H1 (cell line): ENCODE results near the gene ZDHHC8. TPM values are rescaled to one million over a fixed set of nuclear protein-coding genes. Genes with fewer than 3 reads are reported as not detected.

Experiments used
- CTCF ChIA-PET: fragments of 300-600 bp; sonication (Branson Sonifier 250); formaldehyde crosslinking; loops from one replicate; lab custom pipeline; 2021; ENCODE audit not compliant: partially characterized antibody; lab: Charles Lee
- POLR2A ChIA-PET: fragments of 300-600 bp; sonication (Branson Sonifier 250); formaldehyde crosslinking; loops from one replicate; lab custom pipeline; 2021; ENCODE audit warnings: inconsistent platforms; ENCODE audit not compliant: partially characterized antibody; lab: Charles Lee
- DNase-seq, 2 experiments: peaks; one replicate each; pipeline versions ENCODE4 v3.0.0 to v3.0.0-alpha.2; 2010 to 2022; ENCODE audit warnings: low spot score in 2 of 2, low read depth in 1 of 2, mixed read lengths in 1 of 2
- FAIRE-seq: peaks from 2 replicates; lab custom pipeline; 2011; peaks lifted over from hg19 to GRCh38; lab: Jason Lieb, UNC
- H2AFZ ChIP-seq: 2 replicates; pipeline ENCODE4 v1.8.1; 2012; ENCODE audit warnings: low read length, inconsistent platforms
- H2AK5ac ChIP-seq: 2 replicates; pipeline ENCODE4 v1.6.1; 2013; ENCODE audit warnings: low read depth, low read length
- H2BK120ac ChIP-seq: replicated peaks from 2 replicates; pipeline ENCODE3; 2013; ENCODE audit warnings: low read depth, low read length, inconsistent platforms
- H2BK12ac ChIP-seq: 2 replicates; pipeline ENCODE4 v1.6.1; 2013; ENCODE audit warnings: low read depth, low read length
- H2BK15ac ChIP-seq: 2 replicates; pipeline ENCODE4 v1.6.1; 2013; ENCODE audit warnings: low read length
- H2BK20ac ChIP-seq: 2 replicates; pipeline ENCODE4 v1.6.1; 2013; ENCODE audit warnings: low read length
- H2BK5ac ChIP-seq: 2 replicates; pipeline ENCODE4 v1.6.1; 2013; ENCODE audit warnings: low read depth, low read length
- H3K14ac ChIP-seq: 2 replicates; pipeline ENCODE4 v1.6.1; 2013; ENCODE audit warnings: inconsistent platforms; ENCODE audit not compliant: insufficient read length
- H3K18ac ChIP-seq: 2 replicates; pipeline ENCODE4 v1.6.1; 2013; ENCODE audit warnings: low read length; ENCODE audit errors: extremely low read depth
- H3K23ac ChIP-seq: 2 replicates; pipeline ENCODE4 v1.6.1; 2013; ENCODE audit warnings: inconsistent platforms; ENCODE audit not compliant: insufficient read length
- H3K23me2 ChIP-seq: 2 replicates; pipeline ENCODE4 v1.6.1; 2013; ENCODE audit warnings: low read depth, low read length
- H3K27ac ChIP-seq: 2 replicates; pipeline ENCODE4 v1.6.1; 2011; ENCODE audit warnings: low read depth, low read length, inconsistent platforms
- H3K27me3 ChIP-seq, 4 experiments: replicated peaks in 1 of 4; 1 replicate in 1 of 4; 2 replicates in 3 of 4; pipeline versions ENCODE4 v1.6.1 to v1.8.1; 2011 to 2013; ENCODE audit warnings: low read length in 3 of 4, mild to moderate bottlenecking in 3 of 4, inconsistent platforms in 2 of 4, mixed read lengths in 2 of 4, moderate library complexity in 1 of 4; ENCODE audit not compliant: control insufficient read depth in 3 of 4, insufficient read depth in 3 of 4; ENCODE audit errors: extremely low read depth in 1 of 4
- H3K36me3 ChIP-seq, 4 experiments: 2 replicates each; pipeline versions ENCODE4 v1.6.1 to v1.8.1; 2011 to 2013; ENCODE audit warnings: mild to moderate bottlenecking in 4 of 4, low read length in 3 of 4, moderate library complexity in 2 of 4, control low read depth in 1 of 4, inconsistent platforms in 1 of 4; ENCODE audit not compliant: insufficient read depth in 4 of 4, control insufficient read depth in 2 of 4
- H3K4ac ChIP-seq: replicated peaks from 2 replicates; pipeline ENCODE3; 2013; ENCODE audit warnings: low read length, low read depth, mixed read lengths, inconsistent platforms; ENCODE audit not compliant: insufficient read length
- H3K4me1 ChIP-seq, 4 experiments: replicated peaks in 1 of 4; 1 replicate in 1 of 4; 2 replicates in 3 of 4; pipeline versions ENCODE4 v1.6.1 to v1.8.1; 2011 to 2013; ENCODE audit warnings: low read length in 3 of 4, inconsistent platforms in 2 of 4, mixed read lengths in 1 of 4; ENCODE audit not compliant: insufficient read depth in 4 of 4, control insufficient read depth in 3 of 4
- H3K4me2 ChIP-seq, 2 experiments: 2 replicates each; pipeline versions ENCODE4 v1.6.1 to v1.8.1; 2011 to 2013; ENCODE audit warnings: low read depth in 2 of 2, low read length in 2 of 2, control low read depth in 1 of 2, inconsistent platforms in 1 of 2, mild to moderate bottlenecking in 1 of 2; ENCODE audit not compliant: insufficient read depth in 1 of 2
- H3K4me3 ChIP-seq, 4 experiments: fragments of 200-600, 300-600 bp in 1 of 4; sonication (generic), shearing (Covaris generic), sonication (Bioruptor Twin) in 1 of 4; 2 replicates each; pipeline versions ENCODE4 v1.5.1 to v1.8.1; 2011 to 2016; ENCODE audit warnings: low read length in 4 of 4, low read depth in 3 of 4, control low read depth in 2 of 4, inconsistent platforms in 2 of 4, mild to moderate bottlenecking in 2 of 4, mixed read lengths in 1 of 4, moderate library complexity in 1 of 4; ENCODE audit not compliant: insufficient read depth in 2 of 4; ENCODE audit errors: extremely low read depth in 1 of 4
- H3K56ac ChIP-seq: replicated peaks from 2 replicates; pipeline ENCODE3; 2013; ENCODE audit warnings: low read depth, mild to moderate bottlenecking, mixed read lengths, low read length, inconsistent platforms; ENCODE audit not compliant: insufficient read length
- H3K79me1 ChIP-seq: 2 replicates; pipeline ENCODE4 v1.6.1; 2013; ENCODE audit warnings: low read depth, low read length, control low read depth
- H3K79me2 ChIP-seq, 2 experiments: 2 replicates each; pipeline versions ENCODE4 v1.6.1 to v1.8.1; 2012 to 2013; ENCODE audit warnings: low read length in 2 of 2, mild to moderate bottlenecking in 2 of 2, inconsistent platforms in 1 of 2; ENCODE audit not compliant: insufficient read depth in 2 of 2, control insufficient read depth in 1 of 2
- H3K9ac ChIP-seq, 4 experiments: replicated peaks in 1 of 4; 1 replicate in 1 of 4; 2 replicates in 3 of 4; pipeline versions ENCODE4 v1.6.1 to v1.8.1; 2011 to 2013; ENCODE audit warnings: low read depth in 3 of 4, low read length in 3 of 4, control low read depth in 2 of 4, mild to moderate bottlenecking in 2 of 4, moderate library complexity in 2 of 4, inconsistent platforms in 1 of 4; ENCODE audit errors: extremely low read depth in 1 of 4
- H3K9me3 ChIP-seq, 2 experiments: 2 replicates each; pipeline versions ENCODE4 v1.6.1 to v1.8.1; 2012 to 2013; ENCODE audit warnings: mild to moderate bottlenecking in 2 of 2, moderate library complexity in 2 of 2, control low read depth in 1 of 2, inconsistent platforms in 1 of 2, low read depth in 1 of 2, low read length in 1 of 2, mixed read lengths in 1 of 2; ENCODE audit not compliant: insufficient read depth in 2 of 2
- H4K20me1 ChIP-seq, 2 experiments: replicated peaks in 1 of 2; 2 replicates each; pipeline versions ENCODE3 to v1.8.1; 2011 to 2013; ENCODE audit warnings: inconsistent platforms in 2 of 2, low read length in 2 of 2, mild to moderate bottlenecking in 1 of 2; ENCODE audit not compliant: insufficient read depth in 2 of 2, control insufficient read depth in 1 of 2
- H4K5ac ChIP-seq: 2 replicates; pipeline ENCODE4 v1.6.1; 2013; ENCODE audit warnings: low read length, low read depth, mixed read lengths, inconsistent platforms; ENCODE audit not compliant: insufficient read length
- H4K8ac ChIP-seq: 2 replicates; pipeline ENCODE4 v1.8.0; 2013; ENCODE audit warnings: mild to moderate bottlenecking, moderate library complexity, low read length, inconsistent platforms; ENCODE audit not compliant: insufficient read depth; ENCODE audit errors: extremely low read depth
- H4K91ac ChIP-seq: replicated peaks from 2 replicates; pipeline ENCODE3; 2013; ENCODE audit warnings: low read length, mixed read lengths, inconsistent platforms; ENCODE audit not compliant: insufficient read length
- GABPA ChIP-seq: IDR thresholded peaks from 2 replicates; pipeline ENCODE4 v1.6.1; 2011; ENCODE audit warnings: mild to moderate bottlenecking, low read length, moderate library complexity, borderline replicate concordance; ENCODE audit not compliant: insufficient read depth
- KDM4A ChIP-seq: IDR thresholded peaks from one replicate; pipeline ENCODE4 v1.7.1; 2012; ENCODE audit warnings: low read depth, mild to moderate bottlenecking, moderate library complexity, low read length, inconsistent platforms; ENCODE audit not compliant: severe bottlenecking
- WGBS, 2 experiments: shearing (Covaris generic) in 1 of 2; methylation state at CpG; one replicate each; pipeline versions ENCODE4 v1.1.6 to v1.1.7; 2013 to 2015; ENCODE audit warnings: low lambda C conversion rate in 2 of 2, mixed read lengths in 2 of 2, inconsistent platforms in 1 of 2, low coverage in 1 of 2, missing lambda C conversion rate in 1 of 2; ENCODE audit not compliant: insufficient replicate concordance in 2 of 2, insufficient coverage in 1 of 2, insufficient read length in 1 of 2; ENCODE audit errors: extremely low coverage in 1 of 2, missing lambda C conversion rate in 1 of 2; 5-methylcytosine and 5-hydroxymethylcytosine counted together
- long read RNA-seq, 2 experiments: library from RNA in 1 of 2; library from capped mRNA in 1 of 2; stranded (forward); transcript quantifications; one replicate each; pipeline ENCODE4 v2.0.0, GENCODE V29; 2021; ENCODE audit warnings: inconsistent platforms in 1 of 2
- polyA minus RNA-seq, 3 experiments: library from RNA; depleted of rRNA, polyadenylated mRNA; stranded (reverse); fragments of >200 nt; gene quantifications; 1 replicate in 2 of 3; 2 replicates in 1 of 3; pipeline ENCODE4 v1.2.3, GENCODE V29; 2011
- polyA plus RNA-seq, 7 experiments: library from polyadenylated mRNA; depleted of rRNA in 3 of 7; stranded (reverse) in 5 of 7; unstranded in 2 of 7; fragments of >200 nt in 5 of 7; fragments of 200-250 nt in 2 of 7; gene quantifications; 1 replicate in 5 of 7; 2 replicates in 1 of 7; 4 replicates in 1 of 7; pipeline versions ENCODE4 v1.2.1 to v1.2.3, GENCODE V29; 2011 to 2013; ENCODE audit warnings: missing spikeins in 2 of 7, mixed read lengths in 2 of 7
- total RNA-seq: library from RNA; stranded (reverse); fragmentation: NEBNext Ultra II Directional; extraction: Animal tissue kit (Norgen Biotek cat#: 25700); gene quantifications from 2 replicates; pipeline ENCODE4 v1.2.1, GENCODE V29; 2021

The ZDHHC8 gene, protein sequence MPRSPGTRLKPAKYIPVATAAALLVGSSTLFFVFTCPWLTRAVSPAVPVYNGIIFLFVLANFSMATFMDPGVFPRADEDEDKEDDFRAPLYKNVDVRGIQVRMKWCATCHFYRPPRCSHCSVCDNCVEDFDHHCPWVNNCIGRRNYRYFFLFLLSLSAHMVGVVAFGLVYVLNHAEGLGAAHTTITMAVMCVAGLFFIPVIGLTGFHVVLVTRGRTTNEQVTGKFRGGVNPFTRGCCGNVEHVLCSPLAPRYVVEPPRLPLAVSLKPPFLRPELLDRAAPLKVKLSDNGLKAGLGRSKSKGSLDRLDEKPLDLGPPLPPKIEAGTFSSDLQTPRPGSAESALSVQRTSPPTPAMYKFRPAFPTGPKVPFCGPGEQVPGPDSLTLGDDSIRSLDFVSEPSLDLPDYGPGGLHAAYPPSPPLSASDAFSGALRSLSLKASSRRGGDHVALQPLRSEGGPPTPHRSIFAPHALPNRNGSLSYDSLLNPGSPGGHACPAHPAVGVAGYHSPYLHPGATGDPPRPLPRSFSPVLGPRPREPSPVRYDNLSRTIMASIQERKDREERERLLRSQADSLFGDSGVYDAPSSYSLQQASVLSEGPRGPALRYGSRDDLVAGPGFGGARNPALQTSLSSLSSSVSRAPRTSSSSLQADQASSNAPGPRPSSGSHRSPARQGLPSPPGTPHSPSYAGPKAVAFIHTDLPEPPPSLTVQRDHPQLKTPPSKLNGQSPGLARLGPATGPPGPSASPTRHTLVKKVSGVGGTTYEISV
- total RNA-seq (64.0 and 65.6 TPM in 2 replicates), polyA plus RNA-seq (2011; rRNA removed) (18.6 and 44.4 TPM in 2 replicates), polyA minus RNA-seq (2011; rRNA and poly(A)+ RNA removed) (8.0 and 13.3 TPM in 2 replicates)
- polyA plus RNA-seq (2011; cell fraction: cytosol; rRNA removed), result 21.0 TPM
- 143 TPM for polyA plus RNA-seq (2011; cell fraction: nucleus; rRNA removed)
- polyA plus RNA-seq (2012, experiment 1 of 2), result 17.5 to 48.9 TPM (median 42.8 TPM) in 4 replicates
- 14.6 TPM for polyA plus RNA-seq (2012, experiment 2 of 2)
- 55.6 TPM for polyA plus RNA-seq (2013, experiment 1 of 2)
- polyA plus RNA-seq (2013, experiment 2 of 2), result 52.7 TPM
- polyA minus RNA-seq (2011; cell fraction: cytosol; rRNA and poly(A)+ RNA removed), result 22.4 TPM
- 26.6 TPM for polyA minus RNA-seq (2011; cell fraction: nucleus; rRNA and poly(A)+ RNA removed)
- long read RNA-seq, experiment 1, full-length matches to known transcripts, result 5 of 35 reads
- long read RNA-seq, experiment 1, partial matches to known transcripts, result 16 of 35 reads
- long read RNA-seq, experiment 1, other reads (novel, unspliced or antisense), result 14 of 35 reads
- long read RNA-seq, experiment 2, result 0 reads

DNA sequence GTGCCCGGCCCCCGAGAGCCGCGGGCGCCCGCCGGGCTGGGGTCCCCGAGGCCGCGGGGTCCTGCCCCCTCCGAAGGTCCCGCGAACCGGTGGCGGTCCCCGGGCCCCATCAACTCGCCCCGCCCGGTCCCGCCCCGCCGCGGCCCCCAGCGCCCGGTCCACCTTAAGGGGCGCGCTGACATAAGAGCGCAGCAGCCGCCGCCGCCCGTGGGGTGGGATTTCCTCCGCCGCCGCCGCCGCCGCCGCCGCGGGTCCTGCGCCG is at the start of gene ZDHHC8:
ZDHHC8 (plus strand) TSS at position 208 of the 262 bp plus-strand sequence. CDS start 144 bp downstream, outside the sequence.
- no CpG with 5 or more reads among the region's 43 CpGs for WGBS, 2 experiments
- Histone ChIP-seq H3K9ac (no peak within 1 kb of the TSS), H3K36me3 (peaks cover 3 to 16% (median 6%) of the 10 kb centered on the region in 4 experiments; a peak in 6 of 8 replicates), H3K4me2 (peak within 1 kb of the TSS; percentile 68 to 82), H3K56ac (peak within 1 kb of the TSS; percentile 59), H3K4me3 (peak within 1 kb of the TSS; percentile 53 to 76 (median 58)), H2BK5ac (no peak within 1 kb of the TSS), H3K23me2 (peaks cover 7% of the 10 kb centered on the region; the same call in 1 of the 2 replicates), H4K91ac (no peak within 1 kb of the TSS), H2BK20ac (no peak within 1 kb of the TSS), H2BK15ac (no peak within 1 kb of the TSS; the same call in 1 of the 2 replicates), H2BK12ac (no peak within 1 kb of the TSS), H4K20me1 (peaks cover 14 to 28% of the 10 kb centered on the region in 2 experiments), H2AFZ (peak within 1 kb of the TSS; percentile 60; the same call in 1 of the 2 replicates), H2AK5ac (no peak within 1 kb of the TSS), H3K79me2 (peaks cover 0 to 14% of the 10 kb centered on the region in 2 experiments; a peak in 3 of 4 replicates), H3K4ac (peak within 1 kb of the TSS; percentile 85), H3K27ac (no peak within 1 kb of the TSS; the same call in 1 of the 2 replicates), H4K5ac (peak within 1 kb of the TSS; percentile 26), H3K14ac (no peak within 1 kb of the TSS), H3K9me3 (no peaks in the 10 kb centered on the region), H2BK120ac (no peak within 1 kb of the TSS), H3K18ac (no peak within 1 kb of the TSS; the same call in none of the 2 replicates), H3K4me1 (peaks cover 0 to 12% (median 7%) of the 10 kb centered on the region in 4 experiments; a peak in 4 of 7 replicates), H3K79me1 (peaks cover 12% of the 10 kb centered on the region), H4K8ac (peak within 1 kb of the TSS; percentile 14; the same call in 1 of the 2 replicates), H3K23ac (no peak within 1 kb of the TSS), H3K27me3 (no peaks in the 10 kb centered on the region; a peak in 2 of 7 replicates)
- POLR2A ChIA-PET, result interaction anchor here (3.2 to 7.9 kb wide), 2 partner anchors 13 to 19 kb away, joined by 21 to 223 read pairs; partner anchors contain the start of genes RANBP1 and TRMT2A
- TF ChIP-seq GABPA (no peak), KDM4A (peak; percentile 14)
- FAIRE-seq, result no peak
- CTCF ChIA-PET, result no interaction called here
- DNase-seq, result no peak
